ENCODE results near the gene SVIL.
"Not testable (repeated sequence)": the region's sequence is repeated elsewhere in the genome, so short reads cannot be mapped to it uniquely, and the experiment has no call there.

Gene SVIL

DNA sequence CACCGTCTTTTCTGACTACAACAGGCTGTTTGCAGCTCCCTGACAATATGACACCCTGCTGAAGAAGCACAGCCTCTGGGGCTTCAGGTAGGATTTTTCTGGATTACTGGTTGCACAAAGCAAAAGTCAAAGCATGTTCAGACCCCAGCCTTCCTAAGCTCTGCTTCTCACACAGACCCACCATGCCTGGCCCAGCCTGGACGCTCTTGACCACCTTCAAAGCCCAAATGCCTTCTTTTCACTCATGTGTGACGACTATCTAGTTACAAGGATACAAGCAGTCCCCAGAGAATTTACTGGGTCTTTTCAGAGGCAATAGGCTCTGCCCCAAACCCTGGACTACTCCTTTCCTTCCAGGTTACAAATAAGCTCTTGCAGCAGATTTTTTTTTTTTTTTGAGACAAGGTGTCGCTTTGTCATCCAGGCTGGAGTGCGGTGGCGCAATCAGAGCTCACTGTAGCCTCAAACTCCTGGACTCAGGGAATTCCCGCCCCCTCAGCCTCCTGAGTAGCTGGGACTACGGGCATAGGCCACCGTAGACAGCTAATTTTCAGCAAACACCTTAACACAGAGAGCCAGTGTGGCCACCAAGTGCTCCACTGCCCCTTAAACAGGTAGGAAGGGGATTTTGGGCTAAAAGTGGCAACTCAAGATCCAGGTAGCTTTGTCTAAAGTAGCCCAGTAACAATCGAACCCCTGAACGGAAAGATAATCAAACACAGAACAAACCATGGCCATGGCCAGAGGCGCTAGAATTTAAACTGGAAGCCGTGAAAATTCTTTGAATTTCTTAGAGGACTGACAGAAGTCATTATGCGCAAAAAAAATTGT lies 16.2 kb downstream of the SVIL start:
- H3K9ac ChIP-seq (ENCODE audit: low read depth, low read length) = no peak overlapping the region
- peaks cover 6% of the 10 kb centered on the region for H3K4me1 ChIP-seq (ENCODE audit: control insufficient read depth, insufficient read depth, low read length)

DNA sequence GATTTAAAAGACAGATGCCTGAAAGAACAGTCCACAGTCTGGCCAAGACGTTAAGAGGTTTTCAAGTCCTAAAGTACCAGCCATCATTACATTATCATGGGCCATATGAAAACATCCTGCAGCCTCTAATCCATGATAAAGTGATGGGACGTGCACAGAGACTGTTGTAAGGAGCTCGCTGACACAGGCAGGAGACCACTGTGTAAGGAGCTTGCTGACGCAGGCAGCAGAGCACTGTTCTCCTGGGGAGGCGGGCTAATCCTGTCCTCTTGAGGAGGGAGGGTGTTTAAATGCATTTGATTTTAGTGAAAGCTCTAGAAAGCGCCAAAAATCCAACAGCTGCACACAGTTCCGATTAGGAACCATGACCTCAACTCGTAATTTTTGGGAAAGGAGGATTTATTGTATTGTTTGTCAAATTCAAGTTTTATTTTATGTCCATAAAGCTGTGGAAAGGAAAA lies 16.9 kb downstream of the SVIL start:
- Histone ChIP-seq H3K9ac (ENCODE audit: low read depth, low read length) (no peak overlapping the region), H3K36me3 (ENCODE audit: control insufficient read depth, insufficient read depth, low read length) (no peaks in the 10 kb centered on the region), H3K4me3 (ENCODE audit: low read depth, low read length) (no peak overlapping the region), H3K27me3 (ENCODE audit: control insufficient read depth, insufficient read depth, low read length) (no peaks in the 10 kb centered on the region), H3K4me1 (ENCODE audit: control insufficient read depth, insufficient read depth, low read length) (peaks cover 6% of the 10 kb centered on the region), H3K9me3 (ENCODE audit: control insufficient read depth, insufficient read depth, low read length) (no peaks in the 10 kb centered on the region)

More for the DNA sequence above, 16.2 kb downstream of the SVIL start:
- H3K36me3 ChIP-seq (ENCODE audit: control insufficient read depth, insufficient read depth, low read length) = no peaks in the 10 kb centered on the region
- no peaks in the 10 kb centered on the region for H3K9me3 ChIP-seq (ENCODE audit: control insufficient read depth, insufficient read depth, low read length)
- H3K27me3 ChIP-seq (ENCODE audit: control insufficient read depth, insufficient read depth, low read length) = no peaks in the 10 kb centered on the region
- H3K4me3 ChIP-seq (ENCODE audit: low read depth, low read length) = no peak overlapping the region

DNA sequence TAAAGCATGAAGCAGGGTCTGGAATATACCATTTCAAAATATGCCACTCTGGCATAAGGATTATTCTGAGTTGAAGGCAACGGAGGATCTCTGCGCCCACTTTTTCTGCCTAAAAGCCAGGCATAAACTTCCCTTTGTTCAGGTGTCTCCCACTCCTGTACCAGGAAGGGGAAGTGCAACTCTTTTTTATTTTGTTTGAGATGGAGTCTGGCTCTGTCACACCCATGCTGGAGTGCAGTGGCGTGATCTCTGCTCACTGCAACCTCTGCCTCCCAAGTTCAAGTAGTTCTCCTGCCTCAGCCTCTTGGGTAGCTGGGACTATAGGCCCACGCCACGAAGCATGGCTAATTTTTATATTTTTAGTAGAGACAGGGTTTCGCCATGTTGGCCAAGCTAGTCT lies 18.2 kb downstream of the SVIL start:
- no peak overlapping the region for H3K4me3 ChIP-seq (ENCODE audit: low read depth, low read length)
- no peak overlapping the region for H3K9ac ChIP-seq (ENCODE audit: low read depth, low read length)
- H3K27me3 ChIP-seq (ENCODE audit: control insufficient read depth, insufficient read depth, low read length) = no peaks in the 10 kb centered on the region
- H3K4me1 ChIP-seq (ENCODE audit: control insufficient read depth, insufficient read depth, low read length) = no peaks in the 10 kb centered on the region
- no peaks in the 10 kb centered on the region for H3K36me3 ChIP-seq (ENCODE audit: control insufficient read depth, insufficient read depth, low read length)
- H3K9me3 ChIP-seq (ENCODE audit: control insufficient read depth, insufficient read depth, low read length) = no peaks in the 10 kb centered on the region

DNA sequence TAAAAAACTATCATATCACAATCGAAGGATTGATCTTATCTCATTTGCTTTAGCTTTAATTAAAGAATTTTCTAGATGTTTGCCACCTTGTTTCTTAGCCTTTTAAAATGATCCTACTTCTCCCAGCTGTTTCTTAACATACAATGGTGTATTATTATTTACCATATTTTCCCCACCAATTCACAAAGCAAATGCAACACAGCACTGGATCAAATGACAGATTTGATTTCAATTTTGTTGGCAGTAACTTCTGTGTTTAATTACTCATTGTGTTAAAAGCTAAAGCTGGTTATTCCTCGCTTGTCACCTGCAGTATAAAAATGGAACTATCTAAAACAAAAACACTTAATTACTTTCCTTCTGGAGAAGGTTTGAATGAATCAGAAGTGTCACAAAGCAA lies 19.6 kb downstream of the SVIL start:
- H3K27me3 ChIP-seq (ENCODE audit: control insufficient read depth, insufficient read depth, low read length) = no peaks in the 10 kb centered on the region
- H3K9ac ChIP-seq (ENCODE audit: low read depth, low read length) = no peak overlapping the region
- no peaks in the 10 kb centered on the region for H3K9me3 ChIP-seq (ENCODE audit: control insufficient read depth, insufficient read depth, low read length)
- H3K4me1 ChIP-seq (ENCODE audit: control insufficient read depth, insufficient read depth, low read length) = no peaks in the 10 kb centered on the region
- no peak overlapping the region for H3K4me3 ChIP-seq (ENCODE audit: low read depth, low read length)
- no peaks in the 10 kb centered on the region for H3K36me3 ChIP-seq (ENCODE audit: control insufficient read depth, insufficient read depth, low read length)

DNA sequence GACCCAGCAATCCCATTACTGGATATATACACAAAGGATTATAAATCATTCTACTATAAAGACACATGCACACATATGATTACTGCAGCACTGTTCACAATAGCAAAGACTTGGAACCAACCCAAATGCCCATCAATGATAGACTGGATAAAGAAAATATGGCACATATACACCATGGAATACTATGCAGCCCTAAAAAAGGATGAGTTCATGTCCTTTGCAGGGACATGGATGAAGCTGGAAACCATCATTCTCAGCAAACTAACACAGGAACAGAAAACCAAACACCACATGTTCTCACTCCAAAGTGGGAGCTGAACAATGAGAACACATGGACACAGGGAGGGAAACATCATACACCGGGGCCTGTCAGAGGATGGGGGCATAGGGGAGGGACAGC lies 20.5 kb downstream of the SVIL start:
- not testable (repeated sequence) for H3K9ac ChIP-seq (ENCODE audit: low read depth, low read length); H3K9me3 ChIP-seq (ENCODE audit: control insufficient read depth, insufficient read depth, low read length); H3K27me3 ChIP-seq (ENCODE audit: control insufficient read depth, insufficient read depth, low read length); H3K4me1 ChIP-seq (ENCODE audit: control insufficient read depth, insufficient read depth, low read length); H3K36me3 ChIP-seq (ENCODE audit: control insufficient read depth, insufficient read depth, low read length); H3K4me3 ChIP-seq (ENCODE audit: low read depth, low read length)

DNA sequence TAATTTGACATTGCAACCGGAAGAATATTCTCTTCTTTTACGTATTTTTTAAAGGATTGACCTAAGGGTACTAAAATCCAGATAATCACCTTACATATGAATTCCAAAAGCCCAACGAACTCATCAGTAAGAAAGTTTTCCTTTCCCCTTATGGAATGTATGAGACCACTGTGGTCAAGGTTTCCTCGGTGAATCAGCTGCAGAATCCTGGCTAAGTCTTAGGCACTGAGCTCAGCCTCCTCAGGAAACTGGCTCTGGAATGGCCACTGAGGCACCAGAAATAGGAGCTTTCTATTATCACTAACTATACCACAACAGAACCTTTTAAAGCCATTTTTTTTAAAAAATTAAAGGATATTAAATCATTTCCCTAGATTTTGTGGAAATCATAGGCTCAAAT lies 21.0 kb downstream of the SVIL start:
- H3K9me3 ChIP-seq (ENCODE audit: control insufficient read depth, insufficient read depth, low read length) = no peaks in the 10 kb centered on the region
- H3K27me3 ChIP-seq (ENCODE audit: control insufficient read depth, insufficient read depth, low read length) = no peaks in the 10 kb centered on the region
- H3K36me3 ChIP-seq (ENCODE audit: control insufficient read depth, insufficient read depth, low read length) = no peaks in the 10 kb centered on the region
- no peaks in the 10 kb centered on the region for H3K4me1 ChIP-seq (ENCODE audit: control insufficient read depth, insufficient read depth, low read length)
- H3K4me3 ChIP-seq (ENCODE audit: low read depth, low read length) = no peak overlapping the region
- H3K9ac ChIP-seq (ENCODE audit: low read depth, low read length) = no peak overlapping the region

DNA sequence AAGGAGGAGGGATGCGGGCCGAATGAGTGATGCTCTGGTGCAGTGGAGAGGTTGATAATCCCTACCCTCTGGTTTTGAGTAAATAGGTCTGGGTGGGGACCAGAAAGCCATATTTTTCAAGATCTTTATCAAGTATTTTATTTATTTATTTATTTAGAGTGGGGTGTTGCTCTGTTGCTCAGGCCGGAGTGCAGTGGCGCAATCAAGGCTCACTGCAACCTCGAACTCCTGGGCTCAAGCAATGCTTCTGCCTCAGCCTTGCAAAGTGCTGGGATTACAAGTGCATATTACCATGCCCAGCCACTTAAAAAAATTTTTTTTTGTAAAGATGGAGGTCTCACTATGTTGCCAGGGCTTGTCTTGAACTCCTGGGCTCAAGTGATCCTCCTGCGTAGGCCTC lies 21.6 kb downstream of the SVIL start:
- Histone ChIP-seq H3K4me3 (ENCODE audit: low read depth, low read length) (no peak overlapping the region), H3K27me3 (ENCODE audit: control insufficient read depth, insufficient read depth, low read length) (no peaks in the 10 kb centered on the region), H3K36me3 (ENCODE audit: control insufficient read depth, insufficient read depth, low read length) (no peaks in the 10 kb centered on the region), H3K4me1 (ENCODE audit: control insufficient read depth, insufficient read depth, low read length) (no peaks in the 10 kb centered on the region), H3K9me3 (ENCODE audit: control insufficient read depth, insufficient read depth, low read length) (no peaks in the 10 kb centered on the region), H3K9ac (ENCODE audit: low read depth, low read length) (no peak overlapping the region)

DNA sequence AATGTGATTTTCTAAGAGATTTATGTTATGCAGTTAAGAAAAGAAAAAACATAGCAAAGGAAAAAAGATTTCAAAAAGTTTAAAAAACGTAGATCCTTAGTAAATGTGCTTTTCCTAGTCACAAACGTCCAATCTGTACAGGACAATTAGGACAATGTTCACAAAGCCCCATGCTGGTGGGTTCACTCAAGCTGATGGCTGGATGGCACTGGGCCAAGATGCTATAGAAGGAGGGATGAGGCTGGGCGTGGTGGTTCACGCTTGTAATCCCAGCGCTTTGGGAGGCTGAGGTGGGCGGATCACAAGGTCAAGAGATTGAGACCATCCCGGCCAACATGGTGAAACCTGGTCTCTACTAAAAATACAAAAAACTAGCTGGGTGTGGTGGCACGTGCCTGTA lies 22.1 kb downstream of the SVIL start:
- H3K9me3 ChIP-seq (ENCODE audit: control insufficient read depth, insufficient read depth, low read length) = no peaks in the 10 kb centered on the region
- no peaks in the 10 kb centered on the region for H3K36me3 ChIP-seq (ENCODE audit: control insufficient read depth, insufficient read depth, low read length)

DNA sequence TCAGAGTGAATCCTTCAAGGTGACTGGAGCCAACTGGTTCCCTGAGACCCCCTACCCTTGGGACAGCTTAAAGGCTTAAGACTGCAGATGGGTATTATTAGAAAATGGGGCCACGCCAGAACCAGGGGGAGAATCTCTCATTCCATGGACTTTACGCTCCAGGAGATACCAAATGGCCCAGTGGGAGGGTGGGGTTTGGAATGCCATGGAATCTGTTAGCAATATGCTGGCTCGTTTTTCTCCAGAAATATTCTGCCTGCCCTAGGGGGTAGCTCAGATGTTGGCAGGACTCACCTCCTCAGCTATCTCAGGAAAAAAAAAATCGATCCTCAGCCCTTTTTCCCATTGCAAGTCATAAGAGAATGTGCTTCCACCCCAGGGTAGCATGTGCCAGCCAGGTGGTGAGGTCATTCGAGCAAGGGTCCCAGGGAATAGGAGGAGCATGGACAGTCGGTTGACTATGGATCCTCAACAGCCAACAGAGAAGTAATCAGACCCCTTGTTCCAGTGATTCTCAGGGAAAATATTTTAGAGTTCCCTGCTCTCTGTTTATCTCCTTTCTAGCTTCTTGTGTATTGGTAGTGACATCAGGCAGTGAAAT lies 22.9 kb downstream of the SVIL start:
- Histone ChIP-seq H3K36me3 (ENCODE audit: control insufficient read depth, insufficient read depth, low read length) (no peaks in the 10 kb centered on the region), H3K4me1 (ENCODE audit: control insufficient read depth, insufficient read depth, low read length) (no peaks in the 10 kb centered on the region), H3K27me3 (ENCODE audit: control insufficient read depth, insufficient read depth, low read length) (no peaks in the 10 kb centered on the region), H3K9me3 (ENCODE audit: control insufficient read depth, insufficient read depth, low read length) (no peaks in the 10 kb centered on the region), H3K9ac (ENCODE audit: low read depth, low read length) (no peak overlapping the region), H3K4me3 (ENCODE audit: low read depth, low read length) (no peak overlapping the region)

More for the DNA sequence above, 22.1 kb downstream of the SVIL start:
- Histone ChIP-seq H3K4me1 (ENCODE audit: control insufficient read depth, insufficient read depth, low read length) (no peaks in the 10 kb centered on the region), H3K4me3 (ENCODE audit: low read depth, low read length) (no peak overlapping the region), H3K27me3 (ENCODE audit: control insufficient read depth, insufficient read depth, low read length) (no peaks in the 10 kb centered on the region), H3K9ac (ENCODE audit: low read depth, low read length) (no peak overlapping the region)

DNA sequence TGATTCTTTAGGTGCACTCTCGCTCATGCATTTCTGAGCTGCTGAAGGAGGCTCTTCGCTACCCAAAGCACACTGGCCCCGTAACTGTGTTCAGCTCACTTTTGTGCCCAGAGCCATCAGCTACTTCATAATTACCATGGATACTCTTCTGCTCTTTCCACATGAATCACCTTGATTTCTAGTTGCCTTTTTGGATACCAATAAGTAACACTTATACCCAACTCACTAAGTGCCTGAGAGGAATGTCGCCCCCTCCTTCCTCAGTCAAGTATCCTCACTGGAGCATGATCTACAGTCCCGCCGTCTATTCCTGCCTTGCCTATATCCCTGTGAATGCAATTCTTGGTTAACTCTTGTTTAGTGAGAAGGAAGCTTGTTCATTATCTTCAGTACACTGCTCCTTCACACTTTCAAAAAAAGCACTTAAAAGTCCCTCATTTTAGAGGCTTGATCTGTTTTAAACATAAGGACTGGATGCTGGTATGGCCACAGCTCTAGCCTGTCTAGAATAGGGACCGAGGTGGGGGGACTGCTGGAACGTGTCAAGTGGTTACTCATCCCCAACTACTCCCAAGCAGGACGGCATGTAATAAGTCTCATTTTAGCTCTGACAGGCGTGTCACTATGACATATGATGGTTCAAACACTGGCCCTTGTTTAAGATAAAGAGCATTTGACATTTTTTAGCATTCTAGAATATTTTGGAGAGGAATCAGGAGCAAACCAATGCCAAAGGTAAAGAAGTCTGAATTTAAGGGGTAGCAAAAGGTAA lies 23.7 kb downstream of the SVIL start:
- no peak overlapping the region for H3K4me3 ChIP-seq (ENCODE audit: low read depth, low read length)
- no peak overlapping the region for H3K9ac ChIP-seq (ENCODE audit: low read depth, low read length)
- no peaks in the 10 kb centered on the region for H3K4me1 ChIP-seq (ENCODE audit: control insufficient read depth, insufficient read depth, low read length)
- no peaks in the 10 kb centered on the region for H3K9me3 ChIP-seq (ENCODE audit: control insufficient read depth, insufficient read depth, low read length)
- no peaks in the 10 kb centered on the region for H3K36me3 ChIP-seq (ENCODE audit: control insufficient read depth, insufficient read depth, low read length)
- no peaks in the 10 kb centered on the region for H3K27me3 ChIP-seq (ENCODE audit: control insufficient read depth, insufficient read depth, low read length)

DNA sequence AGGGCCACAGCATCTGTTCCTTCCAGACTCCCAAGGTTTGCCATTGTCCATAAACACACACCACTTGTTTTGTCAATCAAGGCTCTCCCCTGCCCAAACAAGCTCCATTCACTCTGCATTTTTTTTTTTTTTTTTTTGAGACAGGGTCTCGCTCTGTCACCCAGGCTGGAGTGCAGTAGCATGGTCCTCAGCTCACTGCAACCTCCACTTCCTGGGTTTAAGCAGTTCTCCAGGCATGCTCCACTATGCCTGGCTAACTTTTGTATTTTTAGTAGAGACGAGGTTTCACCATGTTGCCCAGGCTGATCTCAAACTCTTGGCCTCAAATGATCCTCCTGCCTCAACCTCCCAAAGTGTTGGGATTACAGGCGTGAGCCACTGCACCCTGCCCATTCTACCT lies 24.4 kb downstream of the SVIL start:
- not testable (repeated sequence) for H3K36me3 ChIP-seq (ENCODE audit: control insufficient read depth, insufficient read depth, low read length); H3K9me3 ChIP-seq (ENCODE audit: control insufficient read depth, insufficient read depth, low read length); H3K4me1 ChIP-seq (ENCODE audit: control insufficient read depth, insufficient read depth, low read length)

DNA sequence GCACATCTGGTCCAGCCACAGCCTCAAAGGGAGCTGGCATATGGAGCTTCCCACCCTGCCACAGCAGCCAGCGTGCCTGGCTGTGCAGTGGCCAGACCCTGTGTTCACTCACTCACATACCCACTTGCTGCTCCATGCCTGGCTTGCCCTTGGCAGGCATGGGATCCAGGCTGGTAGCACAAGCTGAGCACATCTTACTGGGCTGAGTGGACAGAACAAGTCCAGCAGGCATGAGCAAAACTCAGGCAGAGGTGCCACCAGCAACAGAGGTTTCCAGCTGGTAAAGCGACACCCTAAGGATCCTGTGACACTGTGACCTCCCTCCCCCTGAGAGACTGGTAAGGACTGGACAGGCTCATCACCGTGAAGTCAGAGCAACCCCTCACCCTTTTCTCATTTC lies 25.1 kb downstream of the SVIL start:
- Histone ChIP-seq H3K36me3 (ENCODE audit: control insufficient read depth, insufficient read depth, low read length) (no peaks in the 10 kb centered on the region), H3K4me1 (ENCODE audit: control insufficient read depth, insufficient read depth, low read length) (no peaks in the 10 kb centered on the region), H3K27me3 (ENCODE audit: control insufficient read depth, insufficient read depth, low read length) (no peaks in the 10 kb centered on the region), H3K9me3 (ENCODE audit: control insufficient read depth, insufficient read depth, low read length) (no peaks in the 10 kb centered on the region), H3K9ac (ENCODE audit: low read depth, low read length) (no peak overlapping the region), H3K4me3 (ENCODE audit: low read depth, low read length) (no peak overlapping the region)

More for the DNA sequence above, 24.4 kb downstream of the SVIL start:
- not testable (repeated sequence) for H3K27me3 ChIP-seq (ENCODE audit: control insufficient read depth, insufficient read depth, low read length); H3K9ac ChIP-seq (ENCODE audit: low read depth, low read length); H3K4me3 ChIP-seq (ENCODE audit: low read depth, low read length)
